RWPE2 (cell line): Measurements from ENCODE around the gene RFK.
A peak's percentile ranks its signal among the peaks of the same experiment; 100 is the strongest.

Experiments
- ATAC-seq: fragments of 200-7000 bp; cut with Tn5 transposase; 3 replicates; pipeline ENCODE4 v1.9.1; 2021; ENCODE audit warnings: low read depth
- DNase-seq: peaks from one replicate; pipeline ENCODE4 v3.0.0-alpha.2; 2020; ENCODE audit warnings: low spot score
- H3K27ac ChIP-seq: fragments of 450-650 bp; 2 replicates; pipeline ENCODE4 v1.5.1; 2017; ENCODE audit warnings: mild to moderate bottlenecking; ENCODE audit not compliant: poor library complexity, severe bottlenecking
- H3K27me3 ChIP-seq: fragments of 250-450 bp; sonication (Bioruptor Pico); 2 replicates; pipeline ENCODE4 v1.5.1; 2021; ENCODE audit warnings: mild to moderate bottlenecking, moderate library complexity; ENCODE audit not compliant: insufficient read depth, poor library complexity, severe bottlenecking
- H3K36me3 ChIP-seq: fragments of 250-450 bp; sonication (Bioruptor Pico); 2 replicates; pipeline ENCODE4 v1.5.1; 2020; ENCODE audit warnings: low read depth, mild to moderate bottlenecking, moderate library complexity
- H3K4me1 ChIP-seq: fragments of 250-450 bp; sonication (Bioruptor Pico); 2 replicates; pipeline ENCODE4 v1.5.1; 2021; ENCODE audit warnings: mild to moderate bottlenecking, moderate library complexity; ENCODE audit not compliant: insufficient read depth, poor library complexity, severe bottlenecking
- H3K4me3 ChIP-seq: fragments of 250-450 bp; sonication (Bioruptor Pico); 2 replicates; pipeline ENCODE4 v1.5.1; 2021; ENCODE audit warnings: mild to moderate bottlenecking, moderate library complexity; ENCODE audit not compliant: severe bottlenecking
- H3K9me3 ChIP-seq: fragments of 250-450 bp; sonication (Bioruptor Pico); 2 replicates; pipeline ENCODE4 v1.5.1; 2021; ENCODE audit warnings: mild to moderate bottlenecking, moderate library complexity; ENCODE audit not compliant: severe bottlenecking
- CTCF ChIP-seq: fragments of 450-650 bp; IDR thresholded peaks from one replicate; pipeline ENCODE4 v1.5.1; 2017; ENCODE audit warnings: mild to moderate bottlenecking, moderate library complexity; ENCODE audit not compliant: poor library complexity, severe bottlenecking

RFK gene

GRCh38 chr9:76415731-76416130 lies 21.5 kb upstream of the RFK start:
- ATAC-seq, result no peak
- DNase-seq, result no peak
- no peaks in the 10 kb centered on the region for H3K36me3 ChIP-seq

GRCh38 chr9:76415154-76415553 lies 20.9 kb upstream of the RFK start:
- Histone ChIP-seq H3K9me3 (no peaks in the 10 kb centered on the region), H3K27ac (peak overlapping the region; percentile 24), H3K27me3 (no peaks in the 10 kb centered on the region), H3K4me1 (peaks cover 14% of the 10 kb centered on the region), H3K36me3 (no peaks in the 10 kb centered on the region), H3K4me3 (no peak overlapping the region)
- DNase-seq (no peak), ATAC-seq (peak; percentile 60)
- no peak for TF ChIP-seq CTCF

More at GRCh38 chr9:76415731-76416130, 21.5 kb upstream of the RFK start:
- peak overlapping the region; percentile 24 for H3K27ac ChIP-seq
- no peaks in the 10 kb centered on the region for H3K9me3 ChIP-seq
- H3K27me3 ChIP-seq, result no peaks in the 10 kb centered on the region
- no peak for TF ChIP-seq CTCF
- H3K4me3 ChIP-seq, result no peak overlapping the region
- peaks cover 14% of the 10 kb centered on the region for H3K4me1 ChIP-seq

GRCh38 chr9:76414661-76415060 lies 20.4 kb upstream of the RFK start:
- Histone ChIP-seq H3K27me3 (no peaks in the 10 kb centered on the region), H3K9me3 (no peaks in the 10 kb centered on the region), H3K4me3 (no peak overlapping the region), H3K36me3 (no peaks in the 10 kb centered on the region), H3K27ac (peak overlapping the region; percentile 24), H3K4me1 (peaks cover 14% of the 10 kb centered on the region)
- ATAC-seq (no peak), DNase-seq (no peak)
- TF ChIP-seq CTCF, result no peak

- peaks cover 14% of the 10 kb centered on the region for H3K4me1 ChIP-seq
- H3K27me3 ChIP-seq, result no peaks in the 10 kb centered on the region
- H3K4me3 ChIP-seq, result no peak overlapping the region
- no peaks in the 10 kb centered on the region for H3K9me3 ChIP-seq
- DNase-seq (no peak), ATAC-seq (no peak)
- TF ChIP-seq CTCF, result no peak
- H3K36me3 ChIP-seq, result no peaks in the 10 kb centered on the region
- no peak overlapping the region for H3K27ac ChIP-seq
Measured at GRCh38 chr9:76413658-76414057, 19.4 kb upstream of the RFK start.

GRCh38 chr9:76412638-76413037 lies 18.4 kb upstream of the RFK start:
- ATAC-seq (no peak), DNase-seq (no peak)
- Histone ChIP-seq H3K9me3 (no peaks in the 10 kb centered on the region), H3K27ac (no peak overlapping the region), H3K36me3 (no peaks in the 10 kb centered on the region), H3K27me3 (no peaks in the 10 kb centered on the region), H3K4me1 (peaks cover 14% of the 10 kb centered on the region), H3K4me3 (no peak overlapping the region)
- no peak for TF ChIP-seq CTCF
